Fibroblast of skin of left quadriceps (primary cell): ENCODE results near the gene KIF21B.
"Not testable (repeated sequence)": the region's sequence is repeated elsewhere in the genome, so short reads cannot be mapped to it uniquely, and the experiment has no call there.

Experiments
- DNase-seq, 2 experiments: peaks; one replicate each; pipeline ENCODE4 v3.0.0-alpha.2; 2013; ENCODE audit warnings: low read depth in 2 of 2

KIF21B gene

DNA sequence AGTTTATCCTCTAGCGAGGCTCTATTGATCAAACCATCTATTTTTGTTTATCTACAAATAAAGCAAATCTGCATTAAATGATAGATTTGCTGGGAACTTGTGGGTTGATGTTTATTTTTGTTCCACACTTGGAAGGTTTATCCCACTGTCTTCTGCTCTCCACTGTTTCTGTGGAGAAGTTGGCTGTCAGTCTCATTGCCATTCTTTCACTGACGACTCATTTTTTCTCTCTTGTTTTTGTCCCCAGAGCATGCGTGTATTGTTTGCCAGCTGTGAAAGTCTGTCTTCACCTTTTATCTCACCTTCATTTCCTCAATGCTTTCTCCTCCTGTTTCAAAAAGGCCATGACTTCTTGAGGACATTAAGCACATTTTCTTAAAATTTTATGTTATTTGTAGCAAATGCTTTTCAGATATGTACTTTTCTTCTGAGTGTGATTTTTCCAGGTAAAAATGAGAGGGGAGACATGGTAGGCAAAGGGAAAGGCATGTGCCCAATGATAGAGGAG lies 76.4 kb downstream of the KIF21B start:
- DNase-seq: no peak

DNA sequence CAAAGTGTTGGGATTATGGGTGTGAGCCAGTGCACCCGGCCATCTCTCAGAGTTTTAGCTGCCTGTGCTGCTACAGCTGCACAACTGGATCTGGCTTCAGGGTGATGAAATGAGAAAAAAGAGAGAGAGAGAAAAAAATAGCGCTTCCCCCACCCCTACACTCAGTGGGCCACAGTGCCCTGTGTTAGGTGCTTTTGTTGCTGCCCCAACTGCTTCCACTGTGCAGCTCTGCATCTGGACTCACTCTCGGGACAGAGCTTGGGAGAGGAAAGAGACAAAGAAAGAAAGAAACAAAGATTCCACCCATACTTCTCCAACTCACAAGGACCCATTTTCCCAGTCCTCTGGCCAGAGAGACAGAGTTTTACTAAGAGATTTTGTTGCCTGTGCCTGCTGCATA lies 78.4 kb downstream of the KIF21B start:
- DNase-seq: no peak

DNA sequence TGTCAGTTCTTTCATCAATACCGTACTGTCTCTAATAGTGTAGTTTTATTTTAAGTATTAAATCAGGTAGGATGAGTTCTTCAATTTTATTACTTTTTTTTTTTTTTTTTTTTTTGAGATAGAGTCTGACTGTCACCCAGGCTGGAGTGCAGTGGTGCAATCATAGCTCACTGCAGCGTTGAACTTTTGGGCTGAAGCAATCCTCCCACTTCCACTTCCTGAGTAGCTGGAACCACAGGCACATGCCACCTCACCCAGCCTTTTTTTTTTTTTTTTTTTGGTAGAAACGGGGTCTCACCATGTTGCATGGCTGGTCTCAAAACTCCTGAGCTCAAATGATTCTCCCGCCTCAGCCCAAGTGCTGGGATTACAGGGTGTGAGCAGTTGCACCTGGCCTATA lies 84.6 kb downstream of the KIF21B start:
- DNase-seq: no peak

DNA sequence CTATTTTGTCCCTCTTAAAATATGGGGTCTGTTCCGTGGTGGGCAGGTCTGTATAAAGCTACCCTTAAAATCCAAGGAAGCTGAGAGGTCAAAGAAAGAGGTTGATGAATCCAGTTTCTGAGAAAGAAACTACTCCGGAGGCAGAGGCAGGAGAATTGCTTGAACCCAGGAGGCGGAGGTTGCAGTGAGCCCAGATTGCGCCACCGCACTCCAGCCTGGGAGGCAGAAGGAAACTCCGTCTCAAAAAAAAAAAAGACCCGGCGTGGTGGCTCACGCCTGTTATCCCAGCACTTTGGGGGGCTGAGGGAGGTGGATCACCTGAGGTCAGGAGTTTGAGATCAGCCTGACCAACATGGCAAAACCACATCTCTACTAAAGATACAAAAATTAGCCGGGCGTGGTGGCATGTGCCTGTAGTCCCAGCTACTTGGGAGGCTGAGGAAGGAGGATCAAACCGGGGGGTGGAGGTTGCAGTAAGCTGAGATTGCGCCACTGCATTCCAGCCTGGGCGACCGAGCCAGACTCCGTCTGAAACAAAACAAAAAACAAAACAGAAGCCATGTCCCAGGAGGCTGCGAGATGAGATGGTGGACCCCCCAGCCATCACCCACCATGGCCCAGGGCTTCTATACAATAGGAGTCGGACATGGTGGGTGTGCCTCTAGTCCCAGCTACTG lies 88.1 kb downstream of the KIF21B start:
- DNase-seq: not testable (repeated sequence)

DNA sequence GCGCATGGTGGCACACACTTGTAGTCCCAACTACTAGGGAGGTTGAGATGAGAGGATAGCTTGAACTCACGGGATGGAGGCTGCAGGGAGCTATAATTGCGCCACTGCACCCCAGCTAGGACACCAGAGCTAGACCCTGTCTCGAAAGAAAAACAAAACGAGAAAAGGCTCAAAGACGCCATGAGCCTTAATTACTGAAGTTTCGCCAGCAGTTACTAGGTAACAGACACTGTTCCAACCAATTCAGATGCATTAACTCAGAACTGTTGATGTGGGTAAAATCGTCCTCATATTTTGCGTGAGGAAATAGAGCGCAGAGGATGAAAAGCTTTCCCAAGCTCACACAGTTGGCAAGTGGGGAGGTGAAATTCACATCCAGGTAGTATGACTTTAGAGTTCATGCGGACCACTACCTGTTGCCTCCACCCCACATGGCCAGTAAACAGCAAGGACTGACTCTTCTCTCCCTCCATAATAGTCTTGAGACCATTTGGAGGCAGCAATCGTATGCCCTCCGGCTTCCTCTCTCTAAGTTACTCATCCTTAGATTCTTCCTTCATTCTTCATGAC lies 88.8 kb downstream of the KIF21B start:
- no peak for DNase-seq

DNA sequence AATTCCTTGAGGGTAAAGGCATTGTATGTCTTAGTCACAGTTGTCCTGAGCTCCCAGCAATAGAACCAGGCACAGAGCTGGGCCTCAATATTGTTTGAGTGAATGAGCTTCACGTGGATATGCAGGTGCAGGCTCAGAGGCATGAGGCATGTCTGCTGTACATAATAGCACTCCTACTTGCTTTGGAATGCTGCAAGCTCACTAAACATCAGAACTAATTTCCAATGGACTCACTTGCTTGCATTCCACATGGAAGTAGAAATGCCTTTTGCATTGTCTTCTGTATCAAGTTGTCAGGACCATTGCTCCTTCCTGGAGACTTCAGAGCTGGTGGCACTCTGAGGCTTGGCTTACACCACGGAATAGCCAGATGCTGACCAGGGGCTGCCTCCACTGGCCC lies 91.7 kb downstream of the KIF21B start:
- DNase-seq: no peak

DNA sequence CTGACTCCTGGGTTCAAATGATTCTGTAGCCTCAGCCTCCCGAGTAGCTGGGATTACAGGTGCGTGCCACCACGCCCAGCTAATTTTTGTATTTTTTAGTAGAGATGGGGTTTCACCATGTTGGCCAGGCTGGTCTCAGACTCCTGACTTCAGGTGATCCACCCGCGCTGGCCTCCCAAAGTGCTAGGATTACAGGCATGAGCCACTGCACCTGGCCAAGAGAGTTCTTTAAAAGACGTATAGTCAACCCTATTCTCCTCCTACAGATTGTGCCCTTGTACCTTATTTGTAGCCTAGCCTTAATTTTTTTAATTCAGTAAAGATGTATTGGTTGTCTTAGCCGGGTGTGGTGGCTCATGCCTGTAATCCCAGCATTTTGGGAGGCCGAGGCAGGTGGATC lies 93.2 kb downstream of the KIF21B start:
- DNase-seq: not testable (repeated sequence)

DNA sequence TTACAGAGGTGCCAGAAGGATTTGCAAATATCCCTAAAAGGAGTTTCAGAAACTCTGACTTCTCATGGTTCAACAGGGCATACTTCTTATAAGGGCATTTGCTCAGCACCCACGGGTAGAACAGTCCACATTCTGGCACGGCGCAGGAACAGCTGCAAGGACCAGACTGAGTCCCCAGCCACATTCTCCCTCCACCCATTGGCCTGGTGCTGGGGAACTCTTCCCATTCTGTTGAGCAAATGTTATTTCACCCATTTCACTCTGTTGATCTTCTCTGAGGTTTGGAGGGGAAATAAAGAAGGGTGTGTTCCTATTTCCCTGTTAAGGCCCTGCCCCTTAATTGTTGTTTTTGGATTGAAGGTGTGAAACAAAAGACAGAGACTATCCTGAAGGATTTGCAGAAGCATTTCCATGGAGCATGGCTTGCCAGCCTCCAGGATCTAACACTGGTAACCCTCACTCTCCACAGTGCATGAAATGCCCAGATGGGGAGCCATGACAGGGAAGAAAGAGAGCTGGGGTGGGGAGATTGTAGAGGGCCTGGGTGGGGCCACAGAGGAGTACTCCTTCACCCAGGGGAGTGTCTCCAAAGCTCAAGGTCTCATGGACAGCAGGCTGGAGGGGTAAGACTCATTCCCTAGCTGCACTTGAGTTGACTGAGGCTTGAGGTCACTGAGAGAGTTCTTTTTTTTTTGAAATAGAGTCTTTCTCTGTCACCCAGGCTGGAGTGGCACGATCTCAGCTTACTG lies 93.8 kb downstream of the KIF21B start:
- no peak for DNase-seq

DNA sequence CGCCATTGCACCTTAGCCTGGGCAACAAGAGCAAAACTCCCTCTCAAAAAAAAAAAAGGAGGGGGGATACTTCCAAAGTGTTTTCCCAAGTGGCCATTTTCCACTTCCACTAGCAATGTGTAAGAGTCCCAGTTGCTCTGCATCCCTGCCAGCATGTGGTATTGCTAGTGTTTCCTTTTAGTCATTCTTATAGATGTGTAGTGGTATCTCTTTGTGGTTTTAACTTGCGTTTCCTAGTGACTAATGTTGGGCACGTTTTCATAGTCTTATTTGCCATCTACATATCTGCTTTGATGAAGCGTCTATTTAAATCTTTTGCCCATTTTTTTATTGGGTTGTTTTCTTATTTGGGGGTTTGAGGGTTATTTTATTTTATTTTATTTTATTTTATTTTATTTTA lies 97.7 kb downstream of the KIF21B start:
- no peak for DNase-seq

DNA sequence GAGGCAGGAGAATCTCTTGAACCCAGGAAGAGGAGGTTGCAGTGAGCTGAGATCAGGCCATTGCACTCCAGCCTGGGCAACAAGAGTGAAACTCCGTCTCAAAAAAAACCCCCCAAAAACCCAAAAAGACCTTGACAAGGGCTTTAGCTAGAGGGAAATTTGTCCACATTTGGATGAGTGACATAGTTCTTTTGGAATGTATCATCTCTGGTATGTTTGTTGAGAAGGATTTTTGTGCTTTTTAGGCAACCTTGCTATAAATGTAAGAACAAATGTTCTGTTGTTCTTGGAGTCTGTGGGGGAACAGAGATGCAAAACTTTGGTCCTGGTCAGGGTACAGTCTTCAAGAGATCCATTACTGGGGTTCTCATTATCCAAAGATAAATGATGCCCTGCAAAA lies 99.9 kb downstream of the KIF21B start:
- DNase-seq: no peak

DNA sequence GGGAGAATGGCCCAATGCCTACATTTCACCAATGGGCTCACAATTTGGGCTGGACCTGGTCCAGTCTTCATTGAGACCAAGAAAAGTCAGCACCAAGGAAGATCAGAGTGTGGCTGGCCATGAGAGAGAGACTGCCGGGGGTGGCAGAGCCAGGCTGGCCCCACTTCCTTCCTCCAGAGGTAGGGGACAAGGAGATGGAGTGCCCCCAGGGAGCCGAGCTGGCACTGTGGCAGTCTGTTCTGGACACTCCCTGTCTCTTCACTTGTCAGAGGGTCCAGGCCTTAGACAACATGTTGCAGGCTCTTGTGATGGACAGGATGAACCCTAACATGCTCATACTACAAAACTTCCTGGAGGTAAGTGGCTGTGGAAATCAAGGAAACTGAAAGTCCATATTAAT lies 101.1 kb downstream of the KIF21B start:
- no peak for DNase-seq

DNA sequence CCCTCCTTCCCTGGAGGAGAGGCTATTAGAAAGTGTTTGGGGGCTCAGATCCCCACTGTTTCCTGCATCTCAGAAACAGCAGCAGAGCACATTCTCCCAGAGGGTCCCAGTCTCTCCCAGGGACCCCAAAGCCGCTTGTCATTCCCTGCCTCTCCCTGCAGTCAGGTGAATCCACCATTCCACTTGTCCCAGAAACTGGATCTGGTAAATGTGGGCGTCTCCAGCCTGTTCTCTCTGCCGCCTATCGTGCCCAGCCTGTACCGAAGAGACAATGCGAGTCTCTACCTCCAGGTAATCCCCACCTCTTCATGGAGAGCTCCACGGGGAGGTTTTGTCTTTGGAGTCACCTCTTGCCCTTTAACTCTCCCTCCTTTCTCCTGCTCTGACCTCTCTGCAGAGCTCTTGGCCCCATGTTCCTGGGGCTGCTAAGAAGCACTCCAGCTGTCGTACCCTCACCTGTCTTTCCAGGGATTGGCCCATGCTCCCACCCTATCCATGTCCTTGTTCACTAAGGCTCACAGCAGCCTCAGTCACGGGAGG lies 101.9 kb downstream of the KIF21B start:
- no peak for DNase-seq
